Measurements from ENCODE around the gene LRFN2. TPM values are rescaled to one million over a fixed set of nuclear protein-coding genes. Genes with fewer than 3 reads are reported as not detected.

The LRFN2 gene
- total RNA-seq, 3 donors from 2014 or later = not detected

DNA sequence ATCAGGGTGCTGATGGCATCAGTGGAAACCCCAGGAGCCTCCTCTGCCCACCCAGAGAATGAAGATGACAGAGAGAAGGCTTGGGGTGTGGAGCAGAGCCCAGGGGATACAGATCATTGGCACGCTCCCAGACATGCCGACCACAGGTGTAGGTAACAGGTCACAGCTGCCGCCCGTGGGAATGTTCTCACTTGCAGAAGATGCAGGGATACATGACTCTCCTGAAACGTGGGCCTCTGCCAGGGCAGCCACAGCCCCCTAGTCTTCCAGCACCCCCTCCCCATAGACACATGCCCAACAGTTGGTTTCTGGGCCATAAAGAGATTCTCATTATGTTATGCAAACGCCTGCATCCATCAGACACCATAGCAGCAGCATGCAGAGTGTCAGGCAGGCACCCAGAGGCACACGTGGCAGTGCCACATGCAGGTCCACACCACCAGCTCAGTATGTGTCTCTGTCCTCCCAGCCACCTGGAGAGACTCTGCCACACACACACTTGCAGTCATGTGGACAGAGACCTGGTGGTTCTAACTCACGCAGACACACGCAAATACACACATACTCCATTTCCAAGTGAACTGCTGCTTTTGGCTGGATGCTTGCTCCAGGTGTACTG is 45.5 kb downstream of the LRFN2 start:
- Histone ChIP-seq H3K9me3 (no peaks in the 10 kb centered on the region), H3K4me3 (no peak overlapping the region), H3K4me1 (no peaks in the 10 kb centered on the region), H3K36me3 (no peaks in the 10 kb centered on the region), H3K27me3 (no peaks in the 10 kb centered on the region), H3K27ac (no peak overlapping the region)
- DNase-seq (ENCODE audit: low spot score in 2 of 2) = no peak
- no peak for TF ChIP-seq POLR2A (IDR thresholded peaks at IDR 0.05)
- intact Hi-C loops (cut with DNase I; ENCODE audit: low total_unique reads) = no loop called here

DNA sequence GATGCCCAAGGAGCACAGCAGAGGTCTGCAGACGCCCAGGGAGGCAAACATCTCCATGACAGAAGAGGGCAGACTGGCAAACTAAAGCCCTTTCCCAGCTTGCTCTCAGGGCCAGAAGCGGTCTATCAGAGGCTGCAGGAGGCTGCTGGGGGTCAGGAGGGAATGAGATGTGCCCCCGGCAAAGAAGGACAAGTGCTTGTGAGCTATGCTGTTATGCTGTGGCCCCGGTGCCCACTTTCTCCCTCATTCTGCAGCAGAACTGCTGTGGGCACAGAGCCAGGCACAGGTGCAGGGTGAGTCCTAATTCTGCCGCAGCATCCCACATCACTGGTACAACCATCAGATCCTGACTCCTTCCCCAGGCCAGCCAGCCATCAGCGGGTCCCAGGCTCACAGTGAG is 46.4 kb downstream of the LRFN2 start:
- intact Hi-C loops (cut with DNase I; ENCODE audit: low total_unique reads) = no loop called here
- Histone ChIP-seq H3K27me3 (no peaks in the 10 kb centered on the region), H3K36me3 (no peaks in the 10 kb centered on the region), H3K9me3 (no peaks in the 10 kb centered on the region), H3K4me3 (no peak overlapping the region), H3K27ac (no peak overlapping the region), H3K4me1 (no peaks in the 10 kb centered on the region)
- DNase-seq (ENCODE audit: low spot score in 2 of 2) = no peak
- no peak for TF ChIP-seq POLR2AphosphoS5 (IDR thresholded peaks at IDR 0.05)
- TF ChIP-seq, protein P1, sequence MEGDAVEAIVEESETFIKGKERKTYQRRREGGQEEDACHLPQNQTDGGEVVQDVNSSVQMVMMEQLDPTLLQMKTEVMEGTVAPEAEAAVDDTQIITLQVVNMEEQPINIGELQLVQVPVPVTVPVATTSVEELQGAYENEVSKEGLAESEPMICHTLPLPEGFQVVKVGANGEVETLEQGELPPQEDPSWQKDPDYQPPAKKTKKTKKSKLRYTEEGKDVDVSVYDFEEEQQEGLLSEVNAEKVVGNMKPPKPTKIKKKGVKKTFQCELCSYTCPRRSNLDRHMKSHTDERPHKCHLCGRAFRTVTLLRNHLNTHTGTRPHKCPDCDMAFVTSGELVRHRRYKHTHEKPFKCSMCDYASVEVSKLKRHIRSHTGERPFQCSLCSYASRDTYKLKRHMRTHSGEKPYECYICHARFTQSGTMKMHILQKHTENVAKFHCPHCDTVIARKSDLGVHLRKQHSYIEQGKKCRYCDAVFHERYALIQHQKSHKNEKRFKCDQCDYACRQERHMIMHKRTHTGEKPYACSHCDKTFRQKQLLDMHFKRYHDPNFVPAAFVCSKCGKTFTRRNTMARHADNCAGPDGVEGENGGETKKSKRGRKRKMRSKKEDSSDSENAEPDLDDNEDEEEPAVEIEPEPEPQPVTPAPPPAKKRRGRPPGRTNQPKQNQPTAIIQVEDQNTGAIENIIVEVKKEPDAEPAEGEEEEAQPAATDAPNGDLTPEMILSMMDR (IDR thresholded peaks at IDR 0.05) = no peak
- no peak for TF ChIP-seq POLR2A (IDR thresholded peaks at IDR 0.05)

DNA sequence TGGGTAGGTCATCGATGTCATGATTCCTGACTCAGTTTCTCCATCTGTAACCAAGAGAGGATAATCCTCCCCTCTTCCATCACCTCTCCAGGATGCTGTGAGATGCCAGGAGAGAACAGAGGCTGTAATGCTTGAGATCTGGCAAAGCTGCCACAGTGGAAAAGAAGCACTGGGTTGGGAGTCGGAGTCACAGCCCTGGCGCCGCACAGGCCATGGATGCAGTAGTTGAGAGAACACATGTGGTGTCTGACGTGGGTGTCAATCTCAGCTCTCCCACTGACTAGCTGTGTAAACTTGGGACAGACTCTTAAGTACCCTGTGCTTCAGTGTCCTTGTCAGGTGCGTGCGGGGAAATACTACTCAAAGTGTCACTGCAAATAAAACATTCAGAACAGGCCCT is 47.3 kb downstream of the LRFN2 start:
- TF ChIP-seq, protein P1 (IDR thresholded peaks at IDR 0.05) = no peak
- TF ChIP-seq POLR2A (IDR thresholded peaks at IDR 0.05) (no peak), POLR2AphosphoS5 (IDR thresholded peaks at IDR 0.05) (no peak)
- no peaks in the 10 kb centered on the region for H3K9me3 ChIP-seq
- H3K27me3 ChIP-seq = no peaks in the 10 kb centered on the region
- no peak overlapping the region for H3K27ac ChIP-seq
- no peaks in the 10 kb centered on the region for H3K36me3 ChIP-seq
- H3K4me3 ChIP-seq = no peak overlapping the region
- intact Hi-C loops (cut with DNase I; ENCODE audit: low total_unique reads) = no loop called here
- no peaks in the 10 kb centered on the region for H3K4me1 ChIP-seq
- no peak for DNase-seq (ENCODE audit: low spot score in 2 of 2)

DNA sequence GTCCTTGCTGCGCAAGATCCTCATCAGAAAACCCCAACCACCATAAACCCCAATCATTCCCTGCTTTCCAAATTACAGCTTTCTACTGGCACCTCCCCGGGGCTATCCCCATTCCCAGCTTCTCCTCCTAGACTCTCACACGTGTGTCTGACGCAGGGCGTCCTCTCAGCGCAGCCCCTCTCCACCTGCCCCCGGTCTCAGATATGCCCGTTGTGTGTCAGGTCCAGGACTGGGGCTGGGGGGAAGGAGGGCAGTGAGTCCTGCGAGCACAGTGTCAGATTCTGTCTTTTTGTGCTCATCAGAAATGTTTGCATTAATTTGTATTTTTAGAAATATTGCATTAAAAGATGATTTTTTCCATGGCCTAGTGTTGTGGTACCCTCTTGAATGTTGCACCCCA is 48.6 kb downstream of the LRFN2 start:
- H3K27ac ChIP-seq = no peak overlapping the region
- DNase-seq (ENCODE audit: low spot score in 2 of 2) = no peak
- no peak overlapping the region for H3K4me3 ChIP-seq
- H3K27me3 ChIP-seq = no peaks in the 10 kb centered on the region
- TF ChIP-seq, protein P1 (IDR thresholded peaks at IDR 0.05) = no peak
- no peak for TF ChIP-seq POLR2AphosphoS5 (IDR thresholded peaks at IDR 0.05)
- TF ChIP-seq POLR2A (IDR thresholded peaks at IDR 0.05) = no peak
- no peaks in the 10 kb centered on the region for H3K36me3 ChIP-seq
- intact Hi-C loops (cut with DNase I; ENCODE audit: low total_unique reads) = no loop called here
- no peaks in the 10 kb centered on the region for H3K9me3 ChIP-seq
- H3K4me1 ChIP-seq = no peaks in the 10 kb centered on the region

DNA sequence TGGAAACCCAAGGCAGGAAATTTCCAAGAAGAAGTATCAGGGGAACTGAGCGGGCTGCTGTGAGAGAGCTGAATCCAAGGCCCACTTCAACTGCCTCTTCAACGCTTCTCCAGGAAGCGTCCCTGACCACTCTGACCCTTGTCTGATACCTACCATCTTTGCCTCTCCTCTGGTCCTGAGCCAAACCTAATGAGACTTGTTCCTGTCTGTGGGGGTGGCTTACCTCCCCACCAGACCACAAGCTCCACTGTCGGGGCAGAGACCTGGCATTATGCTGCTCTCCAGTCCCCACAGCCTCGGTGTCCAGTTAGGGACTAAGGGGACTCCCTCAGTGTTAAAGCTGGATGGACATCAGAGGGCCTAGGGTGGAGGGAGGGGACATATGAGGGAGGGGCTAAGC is 49.7 kb downstream of the LRFN2 start:
- no peak for TF ChIP-seq POLR2A (IDR thresholded peaks at IDR 0.05)
- TF ChIP-seq, protein P1 (IDR thresholded peaks at IDR 0.05) = no peak
- TF ChIP-seq POLR2AphosphoS5 (IDR thresholded peaks at IDR 0.05) = no peak
- no peak overlapping the region for H3K27ac ChIP-seq
- no peaks in the 10 kb centered on the region for H3K36me3 ChIP-seq
- no peaks in the 10 kb centered on the region for H3K4me1 ChIP-seq
- no peak for DNase-seq (ENCODE audit: low spot score in 2 of 2)
- intact Hi-C loops (cut with DNase I; ENCODE audit: low total_unique reads) = no loop called here
- no peak overlapping the region for H3K4me3 ChIP-seq
- no peaks in the 10 kb centered on the region for H3K27me3 ChIP-seq
- H3K9me3 ChIP-seq = no peaks in the 10 kb centered on the region

DNA sequence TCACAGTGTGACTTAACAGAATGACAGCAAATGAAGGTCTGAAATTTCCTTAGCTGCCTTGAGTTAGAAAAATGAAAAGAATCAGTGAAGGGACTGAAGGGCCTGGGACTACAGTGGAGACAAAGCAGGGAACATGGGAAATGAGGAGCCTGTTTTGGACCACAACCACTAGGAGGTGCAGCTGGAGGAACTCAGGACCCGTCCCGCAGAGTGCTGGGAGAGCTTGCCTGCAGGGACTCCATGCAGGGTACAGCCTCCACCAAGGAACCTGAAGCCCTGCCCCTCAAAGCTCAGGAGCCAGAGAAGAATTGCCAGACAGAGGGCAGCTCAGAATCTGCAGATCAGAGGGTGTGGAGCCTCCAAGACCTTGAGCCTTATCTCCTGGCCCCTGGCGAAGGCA is 50.7 kb downstream of the LRFN2 start:
- no peaks in the 10 kb centered on the region for H3K9me3 ChIP-seq
- no peaks in the 10 kb centered on the region for H3K27me3 ChIP-seq
- no peak overlapping the region for H3K4me3 ChIP-seq
- H3K36me3 ChIP-seq = no peaks in the 10 kb centered on the region
- intact Hi-C loops (cut with DNase I; ENCODE audit: low total_unique reads) = no loop called here
- TF ChIP-seq, protein P1 (IDR thresholded peaks at IDR 0.05) = no peak
- TF ChIP-seq POLR2AphosphoS5 (IDR thresholded peaks at IDR 0.05) (no peak), POLR2A (IDR thresholded peaks at IDR 0.05) (no peak)
- H3K4me1 ChIP-seq = no peaks in the 10 kb centered on the region
- no peak overlapping the region for H3K27ac ChIP-seq
- DNase-seq (ENCODE audit: low spot score in 2 of 2) = no peak

Data from breast epithelium (tissue), 4 donors.